K562 (cell line): ENCODE measurements around the gene IZUMO4. TPM values are rescaled to one million over a fixed set of nuclear protein-coding genes. Genes with fewer than 3 reads are reported as not detected.

ENCODE experiments used
- REST ChIP-seq, 2 experiments: fragments of 450-650 bp; formaldehyde crosslinking in 1 of 2; IDR thresholded peaks; 2 replicates each; pipeline versions ENCODE4 v1.4.0 to v1.6.1; 2014 to 2020; ENCODE audit warnings: mild to moderate bottlenecking in 2 of 2, borderline replicate concordance in 1 of 2, low read depth in 1 of 2
- polyA plus RNA-seq, 8 experiments: library from polyadenylated mRNA; depleted of rRNA in 4 of 8; stranded (reverse) in 5 of 8; unstranded in 3 of 8; fragments of >200 nt; fragmentation: Nextera tagmentation in 2 of 8; fragmentation: Illumina TruSeq in 1 of 8; extraction: Ambion mirVana in 2 of 8; extraction: Trizol in 1 of 8; gene quantifications; 2 replicates each; pipeline versions ENCODE4 v1.2.1 to v1.2.3, GENCODE V29; 2011 to 2014; ENCODE audit warnings: inconsistent platforms in 1 of 8, missing spikeins in 1 of 8
- total RNA-seq, 7 experiments: library from RNA; depleted of rRNA in 6 of 7; stranded (reverse); fragments of >200 nt in 6 of 7; fragmentation: Illumina TruSeq in 2 of 7; extraction: Trizol in 2 of 7; gene quantifications; 2 replicates each; pipeline versions ENCODE4 v1.2.1 to v1.2.3, GENCODE V29; 2011 to 2021; ENCODE audit warnings: low replicate concordance in 1 of 7

Gene IZUMO4
- total and polyA plus RNA-seq, 9 of the 15 experiments (the other 6 are each of a cell fraction or from before 2014, with no cell fraction given): 0.07 to 3.9 (median 1.2) TPM

- no peak; the same call in 1 of the 2 replicates for TF ChIP-seq REST (IDR thresholded peaks at IDR 0.05; ENCODE audit: borderline replicate concordance)
- 0 out of 2 replicates have a peak, but pooled peaks have one; percentile 22 for TF ChIP-seq REST (CRISPR knock-in tag; IDR thresholded peaks at IDR 0.05; ENCODE audit: low read depth)
Measured at GRCh38 chr19:2060884-2061494, 35.7 kb upstream of the IZUMO4 start (continued).
